Esophagus squamous epithelium (tissue), 4 donors: ENCODE results near the gene MAP4K1.

Source experiments
- POLR2A ChIP-seq, 4 donors: fragments of 450-650 bp; IDR thresholded peaks; one replicate each; pipeline ENCODE4 v1.6.1; 2017; ENCODE audit warnings: antibody characterized with exemption in 4 of 4, mild to moderate bottlenecking in 4 of 4, moderate library complexity in 3 of 4
- TF ChIP-seq, protein P1 (sequence below), 6 experiments: fragments of 450-650 bp in 4 of 6; fragments of 200-600 bp in 2 of 6; sonication (generic) in 2 of 6; IDR thresholded peaks; one replicate each; pipeline ENCODE4 v1.5.1; 2016 to 2019; ENCODE audit warnings: antibody characterized with exemption in 6 of 6, mild to moderate bottlenecking in 4 of 6, moderate library complexity in 4 of 6

DNA sequence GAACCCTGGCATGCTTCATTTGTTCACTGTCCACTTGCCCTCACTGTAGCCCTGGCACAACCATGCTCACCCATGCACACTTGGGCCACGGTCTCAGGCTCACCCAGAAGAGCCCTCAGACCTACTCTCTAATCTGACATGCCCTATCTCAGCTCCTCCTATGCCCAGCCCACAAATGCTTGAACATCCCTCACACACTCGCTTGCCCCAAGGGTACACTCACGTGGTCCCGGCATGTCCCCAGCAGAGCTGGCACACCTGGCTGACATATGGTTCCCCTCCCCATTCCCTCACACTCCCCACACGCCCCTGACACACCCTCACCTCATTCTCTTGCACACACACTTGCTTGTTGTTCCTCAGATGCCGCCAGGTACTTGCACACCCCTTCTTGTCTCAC lies 55.7 kb downstream of the MAP4K1 start:
- no peak for TF ChIP-seq POLR2A (IDR thresholded peaks at IDR 0.05)
- TF ChIP-seq, protein P1, sequence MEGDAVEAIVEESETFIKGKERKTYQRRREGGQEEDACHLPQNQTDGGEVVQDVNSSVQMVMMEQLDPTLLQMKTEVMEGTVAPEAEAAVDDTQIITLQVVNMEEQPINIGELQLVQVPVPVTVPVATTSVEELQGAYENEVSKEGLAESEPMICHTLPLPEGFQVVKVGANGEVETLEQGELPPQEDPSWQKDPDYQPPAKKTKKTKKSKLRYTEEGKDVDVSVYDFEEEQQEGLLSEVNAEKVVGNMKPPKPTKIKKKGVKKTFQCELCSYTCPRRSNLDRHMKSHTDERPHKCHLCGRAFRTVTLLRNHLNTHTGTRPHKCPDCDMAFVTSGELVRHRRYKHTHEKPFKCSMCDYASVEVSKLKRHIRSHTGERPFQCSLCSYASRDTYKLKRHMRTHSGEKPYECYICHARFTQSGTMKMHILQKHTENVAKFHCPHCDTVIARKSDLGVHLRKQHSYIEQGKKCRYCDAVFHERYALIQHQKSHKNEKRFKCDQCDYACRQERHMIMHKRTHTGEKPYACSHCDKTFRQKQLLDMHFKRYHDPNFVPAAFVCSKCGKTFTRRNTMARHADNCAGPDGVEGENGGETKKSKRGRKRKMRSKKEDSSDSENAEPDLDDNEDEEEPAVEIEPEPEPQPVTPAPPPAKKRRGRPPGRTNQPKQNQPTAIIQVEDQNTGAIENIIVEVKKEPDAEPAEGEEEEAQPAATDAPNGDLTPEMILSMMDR (IDR thresholded peaks at IDR 0.05): no peak
